Left lung (tissue), 10 donors: ENCODE data around the gene FGD3. TPM values are rescaled to one million over a fixed set of nuclear protein-coding genes. Genes with fewer than 3 reads are reported as not detected.

Experiments
- ATAC-seq: fragments of 200-7000 bp; cut with Tn5 transposase; one replicate; pipeline ENCODE4 v1.9.1; 2020; ENCODE audit warnings: moderate library complexity
- DNase-seq, 4 donors: peaks; one replicate each; pipeline ENCODE4 v3.0.0-alpha.2; 2013 to 2020
- H3K27ac ChIP-seq, 2 donors: fragments of 200-600 bp; sonication (generic) in 1 of 2; one replicate each; pipeline versions ENCODE4 v1.5.0 to v1.8.0; 2020 to 2021
- H3K27me3 ChIP-seq, 2 donors: fragments of 200-600 bp; sonication (generic) in 1 of 2; one replicate each; pipeline versions ENCODE4 v1.5.0 to v1.8.0; 2020 to 2021
- H3K36me3 ChIP-seq, 2 donors: fragments of 200-600 bp; sonication (generic) in 1 of 2; one replicate each; pipeline versions ENCODE4 v1.5.0 to v1.8.0; 2020 to 2021
- H3K4me1 ChIP-seq, 2 donors: fragments of 200-600 bp; one replicate each; pipeline ENCODE4 v1.8.0; 2021
- H3K4me3 ChIP-seq, 2 donors: fragments of 200-600 bp; sonication (generic) in 1 of 2; one replicate each; pipeline versions ENCODE4 v1.5.0 to v1.8.0; 2020 to 2021; ENCODE audit warnings: mild to moderate bottlenecking in 1 of 2
- H3K9me3 ChIP-seq, 2 donors: fragments of 200-600 bp; sonication (generic) in 1 of 2; one replicate each; pipeline versions ENCODE4 v1.5.0 to v1.8.0; 2020 to 2021
- CTCF ChIP-seq, 2 donors: fragments of 200-600 bp; sonication (generic) in 1 of 2; IDR thresholded peaks; one replicate each; pipeline versions ENCODE4 v1.5.0 to v1.8.0; 2021; ENCODE audit warnings: antibody characterized with exemption in 2 of 2
- intact Hi-C, 2 donors: fragments of 100-400 bp; cut with DNase I; formaldehyde crosslinking; loops; one replicate each; pipeline versions ENCODE4 v1.11.2 to v1.14.2; 2022
- polyA plus RNA-seq, 6 donors: library from polyadenylated mRNA; unstranded; fragments of 120-200 nt; gene quantifications; one replicate each; pipeline ENCODE4 v1.2.1, GENCODE V29; 2013; ENCODE audit not compliant: insufficient read length in 6 of 6
- total RNA-seq, 2 donors: library from RNA; stranded (reverse); fragmentation: NEBNext Ultra II Directional; extraction: Animal tissue kit (Norgen Biotek cat#: 25700); gene quantifications; one replicate each; pipeline ENCODE4 v1.2.1, GENCODE V29; 2021
- donor health status: DM: no; HTN: yes; CAD: no.
- donor health status: DM: no; HTN: no; CAD: no.

The FGD3 gene
- total and polyA plus RNA-seq, 8 donors: 4.2 to 29.9 (median 7.8) TPM

- DNase-seq (peak in 1 of 4 donors; percentile 70), ATAC-seq (no peak)
- intact Hi-C loops: no loop called here
- Histone ChIP-seq H3K36me3 (peaks cover 0 to 17% of the 10 kb centered on the region in 2 donors), H3K27ac (no peak overlapping the region), H3K9me3 (no peaks in the 10 kb centered on the region), H3K27me3 (no peaks in the 10 kb centered on the region), H3K4me1 (peaks cover 0 to 34% of the 10 kb centered on the region in 2 donors), H3K4me3 (no peak overlapping the region)
- no peak for TF ChIP-seq CTCF (IDR thresholded peaks at IDR 0.05)
These were observed 92.7 kb downstream of the FGD3 start for GRCh38 chr9:93039976-93040375.

- no peaks in the 10 kb centered on the region for H3K27me3 ChIP-seq
- TF ChIP-seq CTCF (IDR thresholded peaks at IDR 0.05): no peak
- DNase-seq (peak in 1 of 4 donors; percentile 41), ATAC-seq (no peak)
- no peak overlapping the region for H3K4me3 ChIP-seq
- H3K27ac ChIP-seq: no peak overlapping the region
- no peaks in the 10 kb centered on the region for H3K9me3 ChIP-seq
- intact Hi-C loops: no loop called here
- peaks cover 0 to 36% of the 10 kb centered on the region in 2 donors for H3K4me1 ChIP-seq
- peaks cover 0 to 12% of the 10 kb centered on the region in 2 donors for H3K36me3 ChIP-seq
These were observed 93.1 kb downstream of the FGD3 start for GRCh38 chr9:93040409-93040808.

- DNase-seq (peak in 1 of 4 donors; percentile 8), ATAC-seq (no peak)
- no peak overlapping the region for H3K27ac ChIP-seq
- H3K9me3 ChIP-seq: no peaks in the 10 kb centered on the region
- no peak overlapping the region for H3K4me3 ChIP-seq
- TF ChIP-seq CTCF (IDR thresholded peaks at IDR 0.05): no peak
- H3K4me1 ChIP-seq: peaks cover 0 to 42% of the 10 kb centered on the region in 2 donors
- no peaks in the 10 kb centered on the region for H3K27me3 ChIP-seq
- H3K36me3 ChIP-seq: peaks cover 0 to 4% of the 10 kb centered on the region in 2 donors
- intact Hi-C loops: no loop called here
These were observed 93.9 kb downstream of the FGD3 start for GRCh38 chr9:93041108-93041802.

- no peak for TF ChIP-seq CTCF (IDR thresholded peaks at IDR 0.05)
- peak overlapping the region in 1 of 2 donors; percentile 48 for H3K27ac ChIP-seq
- H3K36me3 ChIP-seq: no peaks in the 10 kb centered on the region
- peaks cover 0 to 27% of the 10 kb centered on the region in 2 donors for H3K4me1 ChIP-seq
- no peaks in the 10 kb centered on the region for H3K9me3 ChIP-seq
- ATAC-seq (no peak), DNase-seq (no peak)
- H3K27me3 ChIP-seq: no peaks in the 10 kb centered on the region
- no peak overlapping the region for H3K4me3 ChIP-seq
- intact Hi-C loops: no loop called here
These were observed 95.8 kb downstream of the FGD3 start for GRCh38 chr9:93043122-93043521.

- intact Hi-C loops: no loop called here
- no peak for DNase-seq
- Histone ChIP-seq H3K4me1 (peaks cover 0 to 18% of the 10 kb centered on the region in 2 donors), H3K4me3 (no peak overlapping the region), H3K27me3 (no peaks in the 10 kb centered on the region), H3K9me3 (no peaks in the 10 kb centered on the region), H3K27ac (peak overlapping the region in 1 of 2 donors; percentile 43), H3K36me3 (no peaks in the 10 kb centered on the region)
- no peak for TF ChIP-seq CTCF (IDR thresholded peaks at IDR 0.05)
- ATAC-seq: no peak
These were observed 98.2 kb downstream of the FGD3 start for GRCh38 chr9:93045521-93045920.
